Spleen (tissue), 11 donors: ENCODE data around the gene HOXA10. TPM values are rescaled to one million over a fixed set of nuclear protein-coding genes. Genes with fewer than 3 reads are reported as not detected.
A peak's percentile ranks its signal among the peaks of the same experiment; 100 is the strongest.

Experiments used
- DNase-seq: peaks from one replicate; pipeline ENCODE4 v3.0.0-alpha.2; 2020
- H3K27ac ChIP-seq, 8 donors: fragments of 200-600 bp; sonication (generic) in 7 of 8; 1 replicate in 4 of 8; 2 replicates in 4 of 8; pipeline versions ENCODE4 v1.5.0 to v1.8.0; 2016 to 2021; ENCODE audit warnings: inconsistent platforms in 4 of 8, mild to moderate bottlenecking in 4 of 8, moderate library complexity in 1 of 8
- H3K27me3 ChIP-seq, 7 donors: fragments of 200-600 bp; sonication (generic) in 6 of 7; replicated peaks in 1 of 7; 1 replicate in 4 of 7; 2 replicates in 3 of 7; pipeline versions ENCODE4 v1.5.0 to v1.8.0; 2016 to 2021; ENCODE audit warnings: inconsistent platforms in 3 of 7, mild to moderate bottlenecking in 1 of 7
- H3K36me3 ChIP-seq, 6 donors: fragments of 200-600 bp; sonication (generic) in 5 of 6; 1 replicate in 4 of 6; 2 replicates in 2 of 6; pipeline versions ENCODE4 v1.5.0 to v1.8.0; 2016 to 2021; ENCODE audit warnings: inconsistent platforms in 2 of 6
- H3K4me1 ChIP-seq, 6 donors: fragments of 200-600 bp; sonication (generic) in 5 of 6; 1 replicate in 3 of 6; 2 replicates in 3 of 6; pipeline versions ENCODE4 v1.5.0 to v1.8.0; 2016 to 2021; ENCODE audit warnings: inconsistent platforms in 3 of 6
- H3K4me3 ChIP-seq, 8 donors: fragments of 200-600 bp; sonication (generic) in 7 of 8; 1 replicate in 4 of 8; 2 replicates in 4 of 8; pipeline versions ENCODE4 v1.5.0 to v1.8.0; 2016 to 2021; ENCODE audit warnings: inconsistent platforms in 4 of 8, mild to moderate bottlenecking in 4 of 8, moderate library complexity in 2 of 8
- H3K9me3 ChIP-seq, 8 donors: fragments of 200-600 bp; sonication (generic) in 7 of 8; 1 replicate in 4 of 8; 2 replicates in 4 of 8; pipeline versions ENCODE4 v1.5.0 to v1.8.0; 2016 to 2021; ENCODE audit warnings: inconsistent platforms in 4 of 8
- CTCF ChIP-seq, 11 experiments: fragments of 200-600 bp in 7 of 11; fragments of 450-650 bp in 4 of 11; sonication (generic) in 4 of 11; IDR thresholded peaks in 8 of 11; conservative IDR thresholded peaks in 3 of 11; 1 replicate in 7 of 11; 2 replicates in 4 of 11; pipeline versions ENCODE4 v1.4.0 to v1.8.0; 2016 to 2021; ENCODE audit warnings: antibody characterized with exemption in 11 of 11, inconsistent platforms in 4 of 11, mild to moderate bottlenecking in 1 of 11
- POLR2A ChIP-seq, 3 donors: fragments of 450-650 bp; IDR thresholded peaks; one replicate each; pipeline ENCODE4 v1.5.1; 2017; ENCODE audit warnings: antibody characterized with exemption in 3 of 3, mild to moderate bottlenecking in 1 of 3
- POLR2AphosphoS5 ChIP-seq, 3 donors: sonication (generic); formaldehyde crosslinking; IDR thresholded peaks; one replicate each; pipeline ENCODE4 v1.5.1; 2017; ENCODE audit warnings: antibody characterized with exemption in 3 of 3
- WGBS, 5 donors: extraction: QIAGEN DNeasy Blood & Tissue Kit in 3 of 5; methylation state at CpG; one replicate each; pipeline versions ENCODE4 v1.1.5 to v1.1.7; 2013 to 2018; 5-methylcytosine and 5-hydroxymethylcytosine counted together
- intact Hi-C: fragments of 100-400 bp; cut with DNase I; formaldehyde crosslinking; loops from one replicate; pipeline ENCODE4 v1.15.0; 2023; ENCODE audit warnings: low total_unique reads
- polyA plus RNA-seq, 3 donors: library from polyadenylated mRNA; stranded (reverse); fragments of 200-250 nt; gene quantifications; one replicate each; pipeline ENCODE4 v1.2.1, GENCODE V29; 2013
- total RNA-seq, 7 donors: library from RNA; depleted of rRNA in 3 of 7; stranded (reverse); fragments of >200 nt in 3 of 7; fragmentation: NEBNext Ultra II Directional in 4 of 7; extraction: Animal tissue kit (Norgen Biotek cat#: 25700) in 4 of 7; gene quantifications; one replicate each; pipeline versions ENCODE4 v1.1.0 to v1.2.1, GENCODE V29; 2016 to 2021
- donor health status: healthy with polysubstance abuse.
- donor health status: DM: no; HTN: no; CAD: no; lungs with moderate emphysema.
- donor health status: DM: no; HTN: no; CAD: no.
- donor health status: Bipolar disorder and iron deficiency.
- donor health status: healthy.
- donor health status: DM: no; HTN: no; CAD: no.
- donor health status: DM: yes; HTN: yes; CAD: no.

The HOXA10 gene
- total and polyA plus RNA-seq, 10 donors = 0.05 to 0.72 (median 0.20) TPM; not detected in 4

GRCh38 chr7:27176524-27176845 is 2.4 kb upstream of the HOXA10 start:
- WGBS, 5 donors = 60 to 80% (median 74%) methylated on average over 3 of the region's 3 CpGs

GRCh38 chr7:27175626-27176523 is 1.8 kb upstream of the HOXA10 start:
- Histone ChIP-seq H3K4me3 (no peak overlapping the region), H3K27me3 (peaks cover 35 to 100% (median 100%) of the 10 kb centered on the region in 7 donors), H3K36me3 (no peaks in the 10 kb centered on the region), H3K4me1 (peaks cover 21 to 57% (median 44%) of the 10 kb centered on the region in 6 donors), H3K9me3 (peaks cover 0 to 8% (median 0%) of the 10 kb centered on the region in 8 donors), H3K27ac (no peak overlapping the region)
- WGBS, 5 donors = 73 to 83% (median 76%) methylated on average over 24 to 40 of the region's 40 CpGs
- TF ChIP-seq CTCF (IDR thresholded peaks at IDR 0.05 in 8 of 11, conservative IDR thresholded peaks at IDR 0.05 in 3 of 11) (no peak), POLR2AphosphoS5 (IDR thresholded peaks at IDR 0.05) (no peak), POLR2A (IDR thresholded peaks at IDR 0.05) (no peak)
- peak; percentile 57 for DNase-seq
- intact Hi-C loops = no loop called here

More at GRCh38 chr7:27176524-27176845, 2.4 kb upstream of the HOXA10 start:
- Histone ChIP-seq H3K4me3 (no peak overlapping the region), H3K9me3 (peaks cover 0 to 8% (median 0%) of the 10 kb centered on the region in 8 donors), H3K4me1 (peaks cover 21 to 55% (median 43%) of the 10 kb centered on the region in 6 donors), H3K27me3 (peaks cover 29 to 100% (median 100%) of the 10 kb centered on the region in 7 donors), H3K27ac (no peak overlapping the region), H3K36me3 (no peaks in the 10 kb centered on the region)
- TF ChIP-seq CTCF (IDR thresholded peaks at IDR 0.05 in 8 of 11, conservative IDR thresholded peaks at IDR 0.05 in 3 of 11) (no peak), POLR2AphosphoS5 (IDR thresholded peaks at IDR 0.05) (no peak), POLR2A (IDR thresholded peaks at IDR 0.05) (no peak)
- no peak for DNase-seq
- intact Hi-C loops = no loop called here

GRCh38 chr7:27174874-27175625 is 930 bp upstream of the HOXA10 start:
- intact Hi-C loops = no loop called here
- H3K9me3 ChIP-seq = peaks cover 0 to 8% (median 0%) of the 10 kb centered on the region in 8 donors
- DNase-seq = peak; percentile 34
- H3K27me3 ChIP-seq = peaks cover 37 to 100% (median 100%) of the 10 kb centered on the region in 7 donors
- H3K4me1 ChIP-seq = peaks cover 21 to 59% (median 43%) of the 10 kb centered on the region in 6 donors
- no peak overlapping the region for H3K27ac ChIP-seq
- H3K4me3 ChIP-seq = peak overlapping the region in 1 of 8 donors; percentile 72
- WGBS, 5 donors = 54 to 81% (median 72%) methylated on average over 11 to 12 of the region's 12 CpGs
- H3K36me3 ChIP-seq = no peaks in the 10 kb centered on the region
- TF ChIP-seq POLR2A (IDR thresholded peaks at IDR 0.05) (no peak), CTCF (IDR thresholded peaks at IDR 0.05 in 8 of 11, conservative IDR thresholded peaks at IDR 0.05 in 3 of 11) (no peak), POLR2AphosphoS5 (IDR thresholded peaks at IDR 0.05) (no peak)
